HG03457 (cell line): Measurements from ENCODE around the gene SMAP1.

Experiments
- ATAC-seq: cut with Tn5 transposase; IDR thresholded peaks from one replicate; pipeline ENCODE4 v1.9.1; 2021; ENCODE audit warnings: moderate number of reproducible peaks; ENCODE audit not compliant: unreplicated experiment

Gene SMAP1

DNA sequence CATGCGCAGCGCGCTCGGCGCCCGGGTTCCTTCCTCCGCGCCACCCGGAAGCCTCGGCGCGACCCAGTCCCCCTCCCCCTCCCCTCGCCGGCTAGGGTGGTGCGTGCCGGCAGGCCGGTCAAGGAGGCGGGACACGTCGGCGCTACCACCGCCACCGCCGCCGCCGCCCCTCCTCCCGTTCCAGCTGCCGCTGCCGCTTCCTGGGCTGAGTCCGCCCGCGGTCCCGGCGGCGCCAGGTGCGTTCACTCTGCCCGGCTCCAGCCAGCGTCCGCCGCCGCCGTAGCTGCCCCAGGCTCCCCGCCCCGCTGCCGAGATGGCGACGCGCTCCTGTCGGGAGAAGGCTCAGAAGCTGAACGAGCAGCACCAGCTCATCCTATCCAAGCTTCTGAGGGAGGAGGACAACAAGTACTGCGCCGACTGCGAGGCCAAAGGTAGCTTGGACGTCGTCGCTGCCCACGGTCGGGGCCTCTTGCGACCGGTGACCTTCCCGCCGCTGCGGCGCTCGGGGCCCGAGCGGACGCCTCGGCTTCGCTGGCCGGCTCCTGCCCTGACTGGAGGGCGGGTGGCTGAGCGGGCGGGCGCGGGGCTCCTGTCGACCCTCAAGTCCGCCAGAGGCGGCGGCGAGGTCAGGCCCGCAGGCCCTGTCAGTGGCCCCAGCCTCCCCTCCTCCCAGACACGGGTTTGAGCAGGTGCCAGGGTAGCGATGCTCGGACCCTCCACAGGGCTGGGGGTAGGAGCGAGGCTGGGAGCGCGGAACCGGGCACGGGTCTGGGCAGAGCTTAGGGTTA is at the start of gene SMAP1:
TSS of gene SMAP1 (plus strand) at position 173 of the 788 bp plus-strand sequence. CDS start at position 314, 141 bp downstream.
- ATAC-seq: peak; percentile 79

DNA sequence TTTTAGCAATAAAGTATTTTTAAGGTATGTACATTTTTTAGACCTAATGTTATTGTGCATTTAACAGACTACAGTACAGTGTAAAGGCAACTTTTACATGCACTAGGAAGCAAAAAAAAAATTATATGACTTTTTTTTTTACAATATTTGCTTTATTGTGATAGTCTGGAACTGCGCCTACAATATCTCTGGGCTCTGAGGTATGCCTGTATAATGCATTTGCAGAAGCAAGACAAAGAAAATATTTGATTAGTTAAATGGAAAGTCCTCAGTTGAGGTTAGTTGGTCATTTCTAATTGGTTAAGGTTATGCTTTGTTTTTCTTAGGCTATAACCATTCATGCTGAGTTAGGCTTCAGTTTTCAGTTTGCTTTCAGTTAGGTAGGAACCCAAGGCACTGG is 46.9 kb upstream of the SMAP1 start:
- no peak for ATAC-seq

DNA sequence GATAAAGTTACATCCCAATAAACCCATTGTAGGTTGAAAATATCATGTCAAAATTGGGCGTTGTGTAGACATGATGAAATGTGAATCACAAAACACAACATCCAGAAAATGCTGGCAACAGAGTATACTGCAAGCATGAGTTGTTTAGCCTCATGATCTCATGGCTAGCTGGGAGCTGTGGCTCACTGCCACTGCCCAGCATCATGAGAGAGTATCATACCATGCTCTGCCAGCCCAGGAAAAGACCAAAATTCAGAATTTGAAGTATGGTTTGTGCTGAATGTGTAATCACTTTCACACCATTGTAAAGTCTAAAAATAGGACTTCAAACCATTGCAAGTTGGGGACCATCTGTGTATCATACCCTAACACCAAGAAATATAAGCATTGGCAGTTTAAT is 45.2 kb upstream of the SMAP1 start:
- ATAC-seq: no peak

DNA sequence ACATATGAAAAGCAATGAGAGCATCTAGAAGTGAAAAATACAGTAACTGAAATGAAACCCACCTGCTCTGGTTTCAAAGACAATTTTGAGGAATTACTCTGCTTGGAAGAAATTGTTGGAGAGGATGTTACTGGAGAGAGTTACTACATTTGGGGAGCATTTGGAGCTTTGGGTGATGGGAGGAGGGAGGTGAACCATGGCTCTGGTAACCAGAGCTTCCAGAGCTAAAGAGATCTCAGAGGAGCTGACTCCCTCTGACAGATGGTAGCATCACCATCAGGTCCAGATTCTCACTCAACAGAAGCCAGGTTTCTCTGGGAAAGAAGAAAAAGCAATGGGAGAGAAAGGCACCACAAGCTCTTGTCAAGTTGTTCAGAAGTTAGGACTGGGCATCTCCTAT is 42.2 kb upstream of the SMAP1 start:
- ATAC-seq: no peak

DNA sequence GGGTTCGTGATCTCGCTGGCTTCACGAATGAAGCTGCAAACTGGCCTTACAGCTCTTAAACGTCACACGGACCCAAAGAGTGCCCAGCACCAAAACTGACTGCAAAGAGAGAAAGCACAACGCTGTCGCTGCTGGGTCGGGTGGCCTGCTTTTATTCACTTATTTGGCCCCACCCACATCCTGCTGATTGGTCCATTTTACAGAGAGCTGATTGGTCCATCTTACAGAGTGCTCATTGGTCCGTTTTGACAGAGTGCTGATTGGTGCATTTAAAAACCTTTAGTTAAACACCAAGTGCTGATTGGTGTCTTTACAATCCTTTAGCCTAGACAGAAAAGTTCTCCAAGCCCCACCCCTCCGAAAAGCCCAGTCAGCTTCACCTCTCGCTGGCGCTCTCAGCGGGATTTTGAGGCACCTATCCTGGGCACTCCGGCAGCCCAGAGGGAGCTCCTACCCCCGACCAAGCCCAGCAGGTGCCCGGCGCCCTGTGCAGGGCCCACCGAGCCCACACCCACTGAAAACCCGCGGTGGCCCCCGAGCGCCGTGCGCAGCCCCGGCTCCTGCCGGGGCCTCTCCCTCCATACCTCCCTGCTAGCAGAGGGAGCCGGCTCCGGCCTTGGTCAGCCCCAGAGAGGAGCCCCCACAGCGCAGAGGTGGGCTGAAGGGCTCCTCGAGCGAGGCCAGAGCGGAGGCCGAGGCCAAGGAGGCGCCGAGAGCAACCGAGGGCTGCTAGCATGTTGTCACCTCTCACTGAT is 40.0 kb upstream of the SMAP1 start:
- no peak for ATAC-seq

DNA sequence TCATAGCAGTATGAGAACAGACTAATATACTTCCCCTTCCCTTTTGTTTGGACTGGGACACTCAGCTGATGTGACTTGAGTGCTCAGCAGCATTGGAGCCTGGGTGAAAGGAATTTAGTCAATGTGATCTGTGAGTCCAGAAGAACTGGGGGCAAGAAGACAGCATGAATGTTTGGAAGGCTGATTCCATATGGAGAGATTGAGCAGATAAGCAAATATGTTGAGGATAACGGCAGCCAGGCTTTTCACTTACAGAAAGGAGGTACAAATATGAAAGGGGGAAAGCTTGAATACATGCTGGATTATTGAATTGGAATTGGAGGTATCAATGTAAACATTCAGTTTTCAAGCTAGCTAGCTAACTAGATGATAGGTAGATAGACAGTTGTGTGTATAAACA is 37.8 kb upstream of the SMAP1 start:
- ATAC-seq: no peak

DNA sequence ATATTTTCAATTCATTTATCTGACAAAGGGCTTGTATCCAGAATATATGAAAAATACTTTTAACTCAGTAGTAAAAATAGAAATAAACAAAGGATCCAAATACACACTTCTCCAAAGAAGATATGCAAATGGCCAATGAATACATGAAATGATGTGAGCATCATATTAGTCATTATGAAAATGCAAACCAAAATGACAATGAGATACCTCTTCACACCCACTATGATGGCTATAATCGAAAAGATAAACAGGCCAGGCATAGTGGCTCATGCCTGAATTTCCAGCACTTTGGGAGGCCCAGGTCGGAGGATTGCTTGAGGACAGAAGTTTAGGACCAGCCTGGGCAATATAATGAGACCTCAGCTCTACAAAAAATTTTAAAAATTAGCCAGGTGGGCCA is 33.8 kb upstream of the SMAP1 start:
- ATAC-seq: no peak

DNA sequence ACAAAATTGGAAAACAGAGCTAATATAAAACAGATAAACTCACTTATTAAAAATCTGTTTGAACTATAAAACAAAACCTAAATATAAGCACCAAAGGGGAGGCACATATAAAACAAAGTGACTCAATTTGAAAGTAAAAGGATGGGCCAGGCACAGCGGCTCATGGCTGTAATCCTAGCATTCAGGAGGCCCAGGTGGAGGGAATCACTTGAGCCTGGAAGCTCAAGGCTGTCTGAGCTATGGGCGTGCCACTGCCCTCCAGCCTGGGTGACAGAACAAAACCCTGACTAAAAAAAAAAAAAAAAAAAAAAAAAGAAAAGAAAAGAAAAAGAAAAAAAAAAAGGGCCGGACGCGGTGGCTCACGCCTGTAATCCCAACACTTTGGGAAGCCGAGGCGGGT is 31.1 kb upstream of the SMAP1 start:
- no peak for ATAC-seq

DNA sequence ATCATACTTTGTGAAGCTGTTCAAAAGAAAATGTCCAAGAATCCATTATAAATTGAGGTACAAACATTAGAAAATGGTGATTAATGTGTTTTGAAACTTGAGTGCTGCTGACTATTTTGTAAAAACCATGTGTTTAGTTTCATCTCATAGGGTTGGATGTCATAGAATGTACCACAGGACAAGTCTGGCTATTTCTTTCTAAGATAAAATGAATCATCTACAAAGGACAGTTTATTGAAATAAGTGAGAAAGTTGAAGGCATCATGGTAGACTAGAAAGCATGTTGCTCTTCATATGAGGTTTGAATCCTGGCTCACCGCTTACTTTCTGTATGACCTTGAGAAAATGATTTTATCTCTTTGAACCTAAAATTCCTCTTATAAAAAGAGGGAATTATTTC is 29.2 kb upstream of the SMAP1 start:
- no peak for ATAC-seq

DNA sequence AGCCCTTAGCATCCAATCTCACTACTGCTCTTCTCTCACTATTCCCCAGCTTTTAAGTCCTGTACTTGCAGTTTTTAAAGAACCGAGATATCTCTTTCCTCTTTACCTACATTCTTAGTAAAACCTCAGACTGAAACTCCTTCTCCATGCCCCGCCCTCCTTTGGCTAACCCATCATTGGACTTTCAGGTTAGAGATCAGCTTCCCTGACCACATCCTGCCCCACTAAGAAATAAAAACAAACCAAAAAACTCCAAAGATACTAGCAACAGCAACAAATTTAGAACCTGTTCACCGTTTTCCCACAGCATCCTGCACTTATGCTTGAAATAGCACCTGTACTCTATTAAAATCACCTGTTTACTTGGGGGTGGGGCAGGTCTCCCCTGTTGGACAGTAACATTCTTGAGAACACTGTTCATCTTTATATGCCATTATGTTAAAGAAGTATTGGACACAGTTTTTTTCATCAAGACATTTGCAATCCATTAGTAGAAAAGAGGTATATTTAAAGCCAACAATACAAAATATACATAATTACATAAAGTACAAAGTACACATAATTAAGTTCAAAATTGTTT is 16.3 kb upstream of the SMAP1 start:
- ATAC-seq: no peak

DNA sequence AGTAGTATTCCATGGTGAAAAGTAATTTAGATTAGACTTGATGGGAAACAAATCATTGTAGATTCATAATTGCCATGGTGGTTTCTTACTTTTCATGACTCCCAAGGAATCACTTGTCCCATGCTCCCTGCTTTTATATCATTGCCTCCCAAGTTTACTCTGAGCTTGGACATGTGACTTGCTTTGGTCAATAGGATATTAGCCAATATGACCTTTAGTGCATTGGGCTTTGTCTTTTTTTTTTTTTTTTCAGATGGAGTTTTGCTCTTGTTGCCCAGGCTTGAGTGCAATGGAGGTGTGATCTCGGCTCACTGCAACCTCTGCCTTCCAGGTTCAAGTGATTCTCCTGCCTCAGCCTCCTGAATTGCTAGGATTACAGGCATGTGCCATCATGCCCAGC is 15.5 kb upstream of the SMAP1 start:
- ATAC-seq: no peak

DNA sequence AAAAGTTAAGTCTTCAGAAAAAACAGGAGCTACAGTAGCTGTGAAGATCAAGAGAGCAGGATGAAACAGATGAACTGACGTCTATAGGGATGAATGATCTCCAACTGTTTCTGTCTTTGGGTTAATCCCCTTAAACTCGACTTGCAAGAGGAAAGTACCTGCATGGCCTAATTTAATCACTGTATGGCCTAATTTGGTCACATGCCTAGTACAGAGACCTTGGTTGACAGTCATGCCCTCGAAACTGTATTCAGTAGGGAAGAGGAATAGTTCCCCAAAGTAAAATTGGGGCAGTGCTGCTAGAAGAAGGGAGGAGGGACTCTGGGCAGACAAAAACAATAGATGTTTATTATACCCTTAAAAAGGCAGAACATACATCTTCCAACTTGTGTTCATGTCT is 10.0 kb upstream of the SMAP1 start:
- no peak for ATAC-seq

DNA sequence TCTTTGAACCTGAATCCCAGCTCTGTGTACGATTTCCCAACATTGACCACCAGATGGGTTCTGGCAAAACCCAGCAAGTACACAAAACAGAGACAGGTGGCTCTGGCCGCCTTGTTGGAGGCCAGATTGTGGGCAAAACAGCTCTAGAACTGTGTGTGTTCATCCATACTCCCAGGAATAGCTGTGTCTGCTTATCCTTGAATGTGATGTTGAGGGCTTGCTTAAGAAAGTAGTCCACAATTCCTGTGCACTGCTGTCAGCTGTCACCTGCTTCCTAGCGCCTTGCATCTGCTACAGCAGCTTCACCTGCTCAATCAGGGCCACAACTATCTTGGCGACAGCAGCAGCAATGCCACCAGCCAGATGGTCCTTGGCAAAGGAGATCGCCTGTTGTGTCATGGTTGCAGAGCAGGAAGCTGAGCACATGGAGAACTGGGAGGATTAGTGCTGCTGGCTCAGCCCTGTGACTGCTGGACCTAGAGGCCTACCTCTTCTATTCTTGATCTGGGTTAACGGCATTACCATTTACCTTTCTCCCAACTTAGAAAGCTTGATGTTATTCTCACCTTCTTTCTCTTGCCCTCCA is 3.7 kb upstream of the SMAP1 start:
- no peak for ATAC-seq

DNA sequence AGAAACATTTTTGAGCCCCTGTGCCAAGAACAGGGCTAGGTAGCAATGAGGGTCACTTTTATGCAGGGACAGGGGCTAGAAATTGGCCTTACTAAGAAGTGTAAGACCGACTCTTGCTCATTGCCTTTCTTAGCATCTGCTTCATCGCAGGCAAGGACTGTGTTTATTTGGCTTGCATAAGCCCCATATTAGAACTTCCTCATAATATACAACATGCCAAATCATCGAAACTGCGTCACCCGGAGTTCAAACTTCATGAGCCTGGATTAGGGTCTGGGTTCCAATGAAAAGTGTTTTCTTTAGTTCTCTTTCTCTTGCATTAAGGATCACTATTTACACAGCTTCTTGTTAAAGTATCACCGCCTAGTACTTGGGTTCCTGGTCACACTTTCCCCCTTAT is 977 bp upstream of the SMAP1 start:
- ATAC-seq: no peak

DNA sequence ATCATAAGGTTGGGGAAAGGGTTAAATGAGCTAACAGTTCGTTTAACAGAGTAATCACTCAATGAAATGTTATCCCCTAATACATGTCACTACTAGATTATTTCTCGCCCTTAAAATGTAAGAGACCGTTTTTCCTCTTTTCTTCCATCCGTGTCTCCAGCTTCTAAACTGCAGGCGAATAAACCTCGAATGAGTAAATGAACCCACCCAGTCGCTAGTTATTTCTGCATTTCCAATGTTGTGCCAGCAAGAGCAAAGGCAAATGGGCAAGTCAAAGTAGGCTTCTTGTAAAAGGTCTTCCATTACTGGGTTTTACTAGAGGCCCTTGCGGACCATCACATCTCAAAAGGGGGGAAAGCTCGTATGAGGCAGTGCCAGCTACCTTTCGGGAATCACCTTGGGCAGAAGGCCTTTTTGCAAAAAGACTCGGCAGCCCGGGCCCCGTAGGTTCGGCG is 400 bp upstream of the SMAP1 start:
- ATAC-seq: no peak

DNA sequence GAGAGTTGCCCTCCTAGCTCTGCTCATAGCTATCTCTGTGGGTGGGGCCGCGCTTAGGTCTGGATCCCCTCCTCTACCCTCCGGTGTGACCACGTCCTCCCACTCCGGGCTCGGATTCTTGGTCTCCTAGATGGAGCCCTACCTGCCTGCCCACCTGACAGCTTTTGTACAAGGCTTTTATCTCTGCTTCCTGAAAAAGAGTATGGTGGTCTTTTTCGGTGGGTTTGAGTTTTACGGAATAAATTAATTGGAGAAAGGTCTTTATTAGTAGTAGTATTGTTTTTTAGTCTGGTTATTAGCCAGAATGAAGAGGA is 773 bp downstream of the SMAP1 start:
- peak; percentile 53 for ATAC-seq

DNA sequence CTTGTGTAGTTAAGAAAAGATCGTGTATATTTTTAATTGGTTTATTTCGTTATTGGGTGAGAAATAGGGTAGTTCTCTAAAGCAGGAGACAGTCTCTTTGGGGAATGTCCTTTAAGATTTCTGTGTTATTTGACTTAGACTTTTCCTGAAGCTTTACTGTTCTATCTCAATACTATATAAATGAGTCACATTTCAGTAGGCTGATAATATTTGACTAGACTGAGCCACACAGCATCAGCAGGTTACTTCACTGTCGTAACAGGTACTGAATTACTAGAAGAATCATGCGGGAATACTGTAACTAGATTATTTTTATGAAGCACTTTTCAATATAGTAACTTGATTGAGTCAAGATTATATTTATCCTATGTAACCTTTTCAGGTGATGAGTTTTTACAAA is 1.4 kb downstream of the SMAP1 start:
- ATAC-seq: no peak

DNA sequence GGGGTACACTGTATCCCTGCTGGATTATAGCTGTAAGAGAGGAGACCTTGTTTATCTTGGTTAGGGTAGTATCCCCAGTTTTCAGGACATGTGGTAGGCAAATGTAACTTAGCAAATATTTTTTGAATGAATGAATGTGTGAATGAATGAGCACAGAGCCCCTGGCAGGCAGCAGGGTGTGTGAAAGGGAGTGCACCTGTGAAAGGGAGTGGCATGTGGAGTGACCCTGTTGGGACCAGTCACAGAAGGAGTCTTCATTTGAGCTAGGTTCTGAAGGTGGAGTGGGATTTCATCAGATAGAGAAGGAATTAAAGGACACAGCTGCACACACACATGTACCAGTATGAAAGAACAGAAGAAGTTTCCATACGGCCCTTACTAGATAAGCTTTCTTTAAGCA is 4.9 kb downstream of the SMAP1 start:
- ATAC-seq: no peak

DNA sequence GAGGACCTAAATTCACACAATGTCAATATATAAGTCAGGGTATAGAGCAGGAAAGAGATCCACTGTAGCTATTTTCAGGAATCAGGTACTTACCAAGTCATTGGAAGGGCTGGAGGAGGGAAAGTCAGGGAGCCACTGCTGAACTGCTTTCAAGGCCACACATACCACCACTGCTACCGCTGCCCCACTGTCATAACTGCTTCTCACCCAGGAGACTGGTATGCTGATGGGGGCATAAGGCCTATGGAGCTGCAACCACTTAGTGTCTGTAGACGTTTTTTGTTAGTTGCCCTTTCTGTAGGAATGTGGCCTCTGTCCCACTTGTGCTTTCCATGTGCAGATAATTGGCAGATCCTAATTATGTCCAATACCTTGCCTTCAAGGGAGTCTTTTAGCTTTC is 5.4 kb downstream of the SMAP1 start:
- ATAC-seq: no peak

DNA sequence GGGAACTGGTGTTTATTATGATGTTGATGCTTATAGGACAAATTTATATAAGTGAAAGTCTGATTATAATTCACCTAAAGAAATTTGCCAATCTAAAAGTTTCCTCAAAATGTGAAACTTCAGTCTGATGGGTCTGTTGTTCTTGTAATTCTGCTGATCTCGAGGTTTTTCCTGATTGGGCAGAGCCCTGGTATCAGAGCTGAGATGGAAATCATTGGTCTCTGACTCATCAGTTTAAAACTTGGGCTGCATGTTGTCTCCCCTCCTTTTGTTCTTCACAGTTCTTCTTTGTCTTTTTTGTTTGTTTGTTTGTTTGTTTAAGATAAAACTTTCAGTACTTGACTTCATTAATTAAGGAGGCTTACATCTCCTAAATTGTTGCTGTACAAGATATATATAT is 5.9 kb downstream of the SMAP1 start:
- ATAC-seq: no peak

DNA sequence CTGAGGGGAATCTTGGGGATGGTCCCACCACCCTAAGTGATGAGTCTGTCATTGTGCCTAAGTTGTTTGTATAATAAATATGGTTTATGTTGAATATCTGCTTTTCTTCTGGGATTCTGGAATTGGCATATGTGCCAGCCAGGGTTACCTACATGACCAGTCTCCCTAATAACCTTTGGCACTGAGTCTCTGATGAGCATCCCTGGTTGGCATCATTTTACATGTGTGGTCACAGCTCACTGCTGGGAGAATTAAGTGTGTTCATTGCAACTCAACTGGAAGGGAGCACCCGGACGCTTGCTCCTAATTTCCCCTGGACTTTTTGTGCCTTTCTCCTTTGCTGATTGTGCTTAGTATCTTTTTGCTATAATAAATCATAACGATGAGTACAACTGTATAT is 8.1 kb downstream of the SMAP1 start:
- ATAC-seq: no peak

DNA sequence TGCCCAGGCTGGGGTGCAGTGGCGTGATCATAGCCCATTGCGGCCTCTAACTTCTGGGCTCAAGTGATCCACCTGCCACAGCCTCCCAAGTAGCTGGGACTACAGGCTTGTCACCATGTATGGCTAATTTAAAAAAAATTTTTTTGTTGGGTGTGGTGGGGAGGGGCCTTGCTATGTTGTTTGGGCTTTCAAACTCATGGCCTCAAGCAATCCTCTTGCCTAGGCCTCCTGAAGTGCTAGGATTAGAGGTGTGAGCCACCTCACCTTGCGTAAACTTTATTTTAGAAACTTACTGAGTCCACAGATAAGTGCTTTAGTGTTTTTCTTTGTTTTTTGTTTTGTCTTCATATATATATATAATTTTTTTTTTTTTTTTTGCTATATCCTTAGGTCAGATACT is 9.1 kb downstream of the SMAP1 start:
- ATAC-seq: no peak
